HG02885 (cell line): ENCODE data around the gene CSF3.

Experiments used
- ATAC-seq: cut with Tn5 transposase; IDR thresholded peaks from one replicate; pipeline ENCODE4 v1.9.1; 2021; ENCODE audit warnings: mild to moderate bottlenecking; ENCODE audit not compliant: unreplicated experiment, poor library complexity

CSF3 gene

DNA sequence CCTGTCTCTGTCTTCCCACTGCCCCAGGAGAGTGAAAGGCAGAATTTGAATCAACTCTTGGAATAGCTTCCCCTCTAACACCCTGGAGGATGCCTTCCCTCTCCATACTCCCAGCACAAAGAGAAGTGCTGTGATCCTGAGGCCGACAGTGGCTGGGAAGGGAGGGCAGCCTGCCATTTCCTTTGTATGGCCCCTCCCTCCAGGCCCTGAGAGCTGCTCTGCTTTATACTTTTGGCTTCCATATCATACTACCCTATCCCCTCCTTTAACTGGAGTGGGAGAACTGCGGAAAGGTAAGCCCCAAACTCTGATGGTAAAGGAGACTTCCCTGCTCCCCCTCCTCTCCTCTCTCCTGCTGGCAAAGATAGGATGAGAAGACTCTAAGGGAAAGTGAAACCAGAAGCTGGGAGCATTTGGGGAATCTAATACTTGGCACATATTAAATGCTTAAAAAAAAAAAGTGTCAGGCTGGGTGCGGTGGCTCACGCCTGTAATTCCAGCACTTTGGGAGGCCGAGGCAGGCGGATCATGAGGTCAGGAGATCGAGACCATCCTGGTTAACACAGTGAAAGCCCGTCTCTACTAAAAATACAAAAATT, 43.0 kb downstream of the CSF3 start:
- ATAC-seq = no peak

- ATAC-seq = no peak
Measured at GRCh38 chr17:40058865-40059264, 43.6 kb downstream of the CSF3 start.

DNA sequence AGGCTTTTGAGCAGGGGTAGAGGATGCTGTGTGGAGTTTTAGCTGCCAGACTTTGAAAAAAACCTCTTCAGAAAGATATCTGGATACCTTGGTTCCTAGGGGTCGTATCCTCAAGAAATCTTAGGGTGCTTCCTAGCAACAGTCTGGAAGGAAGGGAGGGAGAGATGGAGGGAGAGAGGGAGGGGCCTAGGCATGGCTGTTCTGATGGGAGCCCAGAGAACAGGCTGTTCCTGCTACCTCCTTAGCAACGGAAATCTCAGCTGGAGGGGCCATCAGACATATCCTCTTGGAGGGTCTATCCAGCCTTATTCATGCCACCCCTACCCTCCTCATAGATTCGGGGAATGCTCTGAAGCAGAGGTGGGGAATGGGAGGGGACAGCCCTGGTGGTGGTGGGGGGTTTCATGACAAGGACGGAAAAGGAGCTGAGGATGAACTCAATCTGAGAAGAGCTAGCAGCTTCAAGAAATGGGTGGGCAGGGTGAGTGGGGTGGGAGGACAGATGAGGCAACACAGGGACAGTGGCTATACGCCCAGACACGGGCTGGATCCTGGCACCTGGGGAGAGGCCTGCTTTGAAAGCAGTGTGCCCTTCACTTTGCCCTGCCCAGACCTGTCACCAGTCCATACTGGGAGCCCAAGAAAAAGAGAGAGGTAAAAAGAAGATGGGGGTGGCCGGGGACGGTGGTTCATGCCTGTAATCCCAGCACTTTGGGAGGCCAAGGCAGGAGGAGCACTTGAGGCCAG, 44.7 kb downstream of the CSF3 start:
- no peak for ATAC-seq

- no peak for ATAC-seq
Measured at GRCh38 chr17:40060887-40061608, 45.8 kb downstream of the CSF3 start.

GRCh38 chr17:40061609-40062038, 46.4 kb downstream of the CSF3 start:
- no peak for ATAC-seq

DNA sequence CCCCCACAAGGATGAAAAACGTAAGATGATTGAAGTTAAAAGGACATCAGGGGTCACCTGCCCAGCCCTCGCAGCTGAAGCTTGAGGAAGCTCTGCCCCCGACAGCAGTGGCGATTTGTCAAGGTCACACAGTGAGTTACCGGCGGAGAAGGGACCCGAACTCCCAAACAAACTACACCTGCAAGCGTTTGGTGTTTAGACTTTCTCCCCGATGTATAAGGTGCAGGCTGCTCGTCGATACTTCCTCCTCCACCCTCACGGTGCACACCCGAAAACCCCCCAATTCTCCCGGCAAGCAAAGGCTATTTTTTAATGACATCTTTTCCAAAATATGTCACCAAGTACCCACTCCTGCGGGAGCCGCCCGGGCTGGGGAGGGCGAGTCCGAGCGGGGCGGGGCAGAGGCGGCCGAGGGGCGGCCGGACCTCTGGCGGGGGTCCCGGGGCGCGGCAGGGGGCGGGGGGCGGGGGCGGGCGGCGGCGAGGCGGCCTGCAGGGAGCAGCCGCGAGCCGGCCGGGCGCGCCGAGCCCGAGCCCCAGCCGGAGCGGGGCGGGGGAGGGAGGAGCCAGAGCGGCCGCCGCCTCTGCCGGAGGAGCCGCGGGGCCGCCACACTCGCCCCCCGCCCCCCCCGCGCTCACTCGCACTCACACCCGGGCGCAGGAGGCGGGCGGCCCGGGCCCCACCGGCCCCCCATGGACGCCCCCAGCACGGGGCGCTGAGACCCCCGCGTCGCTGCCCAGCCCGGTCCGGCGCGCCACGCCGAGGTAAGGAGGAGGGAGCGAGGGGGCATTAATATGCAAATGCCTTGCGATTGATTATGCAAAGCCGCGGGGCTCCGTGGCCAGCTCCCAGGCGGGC, 47.3 kb downstream of the CSF3 start, which contains the start of gene THRA:
Gene THRA, plus strand, starts transcription at position 637 of the 858 bp plus-strand sequence. CDS start 11,524 bp downstream, outside the sequence.
- peak; percentile 74 for ATAC-seq

DNA sequence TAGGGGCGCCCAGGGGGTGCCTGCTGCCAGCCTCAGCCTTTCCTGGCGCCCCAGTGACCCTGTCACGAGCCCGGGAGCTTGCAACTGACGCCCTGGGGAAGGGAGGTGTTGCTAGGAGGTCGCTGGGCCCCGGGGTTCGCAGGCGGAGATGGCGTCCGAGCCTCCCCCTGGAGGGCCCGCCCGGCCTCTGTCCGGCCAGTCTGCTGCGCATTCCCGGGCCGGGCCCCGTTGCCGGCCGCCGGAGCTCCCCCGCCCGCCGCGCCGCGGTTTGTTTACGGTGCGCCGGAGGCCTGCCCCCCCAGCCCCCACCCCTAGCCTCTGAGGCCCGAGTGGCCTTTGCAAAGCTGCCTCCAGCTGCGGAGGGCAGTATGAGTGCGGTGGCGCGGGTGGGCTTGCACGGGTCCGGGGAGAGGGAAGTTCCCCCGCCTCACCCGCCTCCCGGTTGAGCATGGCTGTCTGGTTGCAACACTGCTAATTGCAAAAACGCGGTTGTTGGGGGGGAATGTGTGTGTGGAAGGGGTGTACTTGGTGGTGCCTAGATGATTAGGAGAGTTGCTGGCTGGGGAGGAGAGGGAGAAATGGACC, 48.0 kb downstream of the CSF3 start:
- ATAC-seq = peak; percentile 22

- no peak for ATAC-seq
Measured at GRCh38 chr17:40063901-40064531, 48.8 kb downstream of the CSF3 start.

DNA sequence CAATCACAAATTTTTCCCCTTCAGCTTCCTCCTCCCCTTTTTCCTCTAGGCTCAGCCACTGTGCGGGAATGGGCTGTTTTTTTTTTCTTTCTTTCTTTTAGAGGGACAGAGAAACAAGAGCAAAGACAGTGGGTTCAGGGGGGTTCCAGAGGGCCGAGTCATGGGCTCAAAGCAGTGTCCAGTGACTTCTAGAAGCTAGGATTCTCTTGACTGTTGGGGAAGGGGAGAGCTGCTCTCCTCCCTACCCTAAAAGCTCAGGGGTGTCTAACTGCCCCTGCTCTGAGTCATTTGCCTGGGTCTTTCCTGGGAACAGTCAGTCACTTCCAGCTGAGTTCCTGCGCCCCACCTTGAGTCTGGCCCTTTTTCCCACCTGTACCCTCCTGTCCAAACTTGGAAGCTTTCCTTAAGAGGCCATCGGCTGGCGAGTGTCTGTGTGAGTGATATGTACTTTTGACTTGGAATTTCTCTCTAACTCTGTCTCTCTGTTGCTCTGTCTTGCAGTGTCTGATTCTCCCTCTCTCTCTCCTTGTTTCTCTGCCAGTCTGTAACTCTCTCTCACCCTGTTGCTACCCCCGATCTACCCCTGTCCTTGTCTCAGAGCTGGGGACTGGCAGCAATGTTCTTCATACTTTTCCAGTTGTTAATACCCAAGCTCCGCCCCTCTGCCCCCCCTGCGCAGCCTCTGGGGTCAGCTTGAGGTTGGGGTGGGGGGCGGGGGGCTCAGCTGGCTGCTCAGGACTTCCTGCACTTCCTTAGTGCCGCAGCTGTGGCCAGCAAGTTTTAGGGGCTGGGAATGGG, 49.9 kb downstream of the CSF3 start:
- no peak for ATAC-seq

DNA sequence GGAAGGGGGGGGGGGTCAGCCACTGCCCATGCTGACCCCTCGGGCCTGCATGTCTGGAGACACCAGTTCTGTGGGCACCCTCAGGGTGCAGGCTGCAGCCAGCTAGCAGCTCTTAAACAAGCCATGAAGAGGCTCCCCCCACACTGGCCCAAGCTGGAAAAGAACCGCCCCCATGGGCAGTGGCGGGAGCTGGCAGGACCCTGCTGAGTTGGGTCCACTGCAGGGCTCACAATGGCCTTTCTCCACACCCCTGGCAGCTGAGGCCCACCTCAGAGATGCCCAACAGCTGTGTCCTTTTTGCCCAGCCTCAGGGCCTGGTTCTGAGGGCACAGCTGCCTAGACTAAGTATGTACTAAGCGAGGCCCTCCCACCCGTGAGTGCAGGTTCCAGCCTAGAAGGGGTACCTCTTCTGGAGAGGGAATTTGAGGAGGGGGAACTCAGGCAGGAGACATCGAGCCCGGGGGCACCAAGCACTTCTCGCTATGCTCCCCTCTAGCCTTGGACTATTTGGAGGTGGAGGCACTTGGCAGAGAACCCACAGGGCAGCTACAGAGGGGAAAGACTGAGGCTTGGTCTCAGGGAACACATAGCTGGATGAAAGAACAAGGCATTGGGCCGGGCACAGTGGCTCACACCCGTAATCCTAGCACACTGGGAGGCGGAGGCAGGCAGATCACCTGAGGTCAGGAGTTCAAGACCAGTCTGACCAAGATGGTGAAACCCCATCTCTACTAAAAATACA, 50.7 kb downstream of the CSF3 start:
- no peak for ATAC-seq
